ENCODE results near the gene HLA-DPB1. TPM values are rescaled to one million over a fixed set of nuclear protein-coding genes. Genes with fewer than 3 reads are reported as not detected.

The HLA-DPB1 gene
- total RNA-seq, 1 donor = 9.1 TPM

DNA sequence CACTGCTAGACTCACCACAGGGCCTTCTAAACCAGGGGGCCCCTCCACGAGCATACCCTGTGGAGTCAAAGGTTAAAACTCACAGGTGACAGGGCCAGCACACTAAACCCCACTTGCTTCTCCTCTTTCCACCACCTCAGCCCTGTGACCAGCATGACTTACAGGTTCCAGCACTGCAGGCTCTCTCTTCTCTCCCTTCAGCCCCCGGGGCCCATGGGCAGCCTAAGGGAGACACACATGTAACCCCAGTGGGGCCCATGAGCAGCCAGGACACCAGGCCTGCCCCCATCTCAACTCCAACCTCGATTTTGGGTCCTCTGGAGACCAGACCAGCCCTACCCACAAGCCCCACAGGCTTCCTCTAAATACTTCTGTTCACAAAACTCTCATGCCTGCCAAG is 28.0 kb downstream of the HLA-DPB1 start:
- TF ChIP-seq, protein P1, sequence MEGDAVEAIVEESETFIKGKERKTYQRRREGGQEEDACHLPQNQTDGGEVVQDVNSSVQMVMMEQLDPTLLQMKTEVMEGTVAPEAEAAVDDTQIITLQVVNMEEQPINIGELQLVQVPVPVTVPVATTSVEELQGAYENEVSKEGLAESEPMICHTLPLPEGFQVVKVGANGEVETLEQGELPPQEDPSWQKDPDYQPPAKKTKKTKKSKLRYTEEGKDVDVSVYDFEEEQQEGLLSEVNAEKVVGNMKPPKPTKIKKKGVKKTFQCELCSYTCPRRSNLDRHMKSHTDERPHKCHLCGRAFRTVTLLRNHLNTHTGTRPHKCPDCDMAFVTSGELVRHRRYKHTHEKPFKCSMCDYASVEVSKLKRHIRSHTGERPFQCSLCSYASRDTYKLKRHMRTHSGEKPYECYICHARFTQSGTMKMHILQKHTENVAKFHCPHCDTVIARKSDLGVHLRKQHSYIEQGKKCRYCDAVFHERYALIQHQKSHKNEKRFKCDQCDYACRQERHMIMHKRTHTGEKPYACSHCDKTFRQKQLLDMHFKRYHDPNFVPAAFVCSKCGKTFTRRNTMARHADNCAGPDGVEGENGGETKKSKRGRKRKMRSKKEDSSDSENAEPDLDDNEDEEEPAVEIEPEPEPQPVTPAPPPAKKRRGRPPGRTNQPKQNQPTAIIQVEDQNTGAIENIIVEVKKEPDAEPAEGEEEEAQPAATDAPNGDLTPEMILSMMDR (IDR thresholded peaks at IDR 0.05; ENCODE audit: insufficient read depth, low read depth, low read length) = no peak
- no peak overlapping the region for H3K4me3 ChIP-seq (ENCODE audit: low read depth, low read length)
- no peak for DNase-seq (ENCODE audit: low read depth)

DNA sequence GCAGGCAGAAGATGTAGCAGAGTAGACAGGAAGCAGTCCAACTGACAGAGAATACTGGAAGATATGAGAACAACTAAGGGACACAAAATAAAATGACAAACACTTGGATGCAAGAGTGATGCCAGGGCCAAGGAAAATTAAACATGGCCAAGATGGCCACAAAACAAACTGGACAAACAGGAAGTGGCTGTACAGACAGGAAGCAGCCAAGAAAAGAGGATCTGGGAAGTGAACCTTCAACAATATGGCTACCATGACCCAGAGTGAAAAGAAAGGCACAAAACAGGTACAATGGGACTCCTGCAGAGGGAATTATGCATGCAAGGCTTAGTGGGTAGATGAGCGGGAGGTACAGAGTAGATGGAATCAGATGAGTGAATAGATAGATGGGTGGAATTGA is 29.1 kb downstream of the HLA-DPB1 start:
- no peak for DNase-seq (ENCODE audit: low read depth)
- TF ChIP-seq, protein P1 (IDR thresholded peaks at IDR 0.05; ENCODE audit: insufficient read depth, low read depth, low read length) = no peak
- H3K4me3 ChIP-seq (ENCODE audit: low read depth, low read length) = no peak overlapping the region

DNA sequence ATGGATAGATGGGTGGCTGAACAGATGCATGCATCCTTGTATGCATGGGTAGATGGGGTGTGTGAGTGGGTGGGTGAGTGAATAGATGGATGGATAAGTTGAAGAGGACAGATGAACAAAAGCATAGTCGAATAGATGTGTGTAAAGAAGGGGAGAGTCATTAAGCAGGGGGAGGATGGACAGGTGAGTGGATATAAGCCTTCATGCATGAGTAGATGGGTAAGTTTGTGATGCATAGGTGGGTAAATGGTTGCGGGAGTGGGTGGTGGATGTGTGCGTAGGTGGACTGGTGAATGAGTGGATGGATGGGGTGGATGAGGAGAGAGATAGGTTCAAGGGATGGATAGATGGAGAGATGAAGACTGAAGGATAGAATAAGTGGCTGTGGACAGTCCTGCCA is 29.6 kb downstream of the HLA-DPB1 start:
- DNase-seq (ENCODE audit: low read depth) = no peak
- TF ChIP-seq, protein P1 (IDR thresholded peaks at IDR 0.05; ENCODE audit: insufficient read depth, low read depth, low read length) = no peak
- H3K4me3 ChIP-seq (ENCODE audit: low read depth, low read length) = no peak overlapping the region

DNA sequence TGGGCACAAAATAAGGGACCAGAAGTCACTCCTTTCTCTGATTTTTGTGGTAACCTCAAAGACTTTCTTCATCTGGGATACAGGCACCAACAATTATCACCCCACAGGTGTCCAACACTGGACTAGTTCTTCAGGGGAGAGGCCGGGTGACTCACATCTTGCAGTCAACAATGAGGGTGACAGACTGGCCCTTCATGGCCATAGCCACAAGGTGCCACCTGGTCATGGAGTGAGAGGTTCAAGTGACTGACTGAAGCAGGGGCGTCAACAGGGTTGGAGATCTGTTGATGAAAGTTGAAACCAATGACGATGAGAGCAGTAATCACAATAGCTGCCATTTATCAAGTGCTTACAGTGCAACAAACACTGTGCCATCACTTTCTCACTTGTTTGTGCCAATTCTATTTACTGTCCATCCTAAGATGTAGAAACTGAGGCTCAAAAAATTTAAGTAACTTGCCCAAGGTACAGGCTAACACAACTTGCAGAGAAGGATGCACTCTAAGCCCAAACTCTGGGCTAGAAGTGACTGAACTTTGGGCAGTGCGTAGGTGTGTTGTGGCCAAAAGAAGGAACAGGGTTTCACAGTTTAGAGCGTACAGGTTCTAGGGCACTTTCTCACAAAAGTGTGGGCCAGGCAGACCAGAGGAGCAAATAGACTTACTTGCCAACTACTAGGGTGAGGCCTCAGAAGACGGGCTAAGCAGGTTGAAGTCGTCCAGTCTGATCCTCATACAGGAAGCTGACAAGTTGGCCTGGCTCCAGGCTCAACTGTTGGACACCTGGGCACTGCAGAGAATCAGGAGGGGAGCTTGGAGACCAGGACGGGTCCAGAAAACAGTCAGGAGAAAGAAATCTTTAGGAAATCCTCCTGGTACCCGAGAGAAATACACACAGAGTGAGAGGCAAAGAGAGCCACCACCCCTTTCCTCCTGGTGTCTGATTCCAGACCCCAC is 30.4 kb downstream of the HLA-DPB1 start:
- TF ChIP-seq, protein P1 (IDR thresholded peaks at IDR 0.05; ENCODE audit: insufficient read depth, low read depth, low read length) = no peak
- DNase-seq (ENCODE audit: low read depth) = no peak
- H3K4me3 ChIP-seq (ENCODE audit: low read depth, low read length) = no peak overlapping the region

DNA sequence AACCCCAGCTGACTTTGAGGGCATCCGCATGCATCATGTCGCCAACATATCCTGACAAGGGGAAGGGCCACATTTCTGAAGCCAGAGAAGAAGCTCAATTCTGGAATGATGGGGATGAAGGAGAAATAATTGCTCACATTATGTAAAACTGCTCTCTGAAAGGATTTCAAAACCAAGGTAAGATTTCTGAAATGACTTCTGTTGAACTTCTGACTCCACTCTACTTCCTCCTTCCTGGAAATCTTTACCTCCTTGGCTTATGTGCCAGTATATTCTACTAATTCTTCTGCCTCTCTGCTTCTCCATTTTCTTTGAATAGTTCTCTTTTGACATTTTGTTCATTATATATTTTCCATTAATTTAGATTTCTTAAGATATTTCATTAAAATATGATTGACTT is 31.9 kb downstream of the HLA-DPB1 start:
- no peak for DNase-seq (ENCODE audit: low read depth)
- no peak overlapping the region for H3K4me3 ChIP-seq (ENCODE audit: low read depth, low read length)
- TF ChIP-seq, protein P1 (IDR thresholded peaks at IDR 0.05; ENCODE audit: insufficient read depth, low read depth, low read length) = no peak

DNA sequence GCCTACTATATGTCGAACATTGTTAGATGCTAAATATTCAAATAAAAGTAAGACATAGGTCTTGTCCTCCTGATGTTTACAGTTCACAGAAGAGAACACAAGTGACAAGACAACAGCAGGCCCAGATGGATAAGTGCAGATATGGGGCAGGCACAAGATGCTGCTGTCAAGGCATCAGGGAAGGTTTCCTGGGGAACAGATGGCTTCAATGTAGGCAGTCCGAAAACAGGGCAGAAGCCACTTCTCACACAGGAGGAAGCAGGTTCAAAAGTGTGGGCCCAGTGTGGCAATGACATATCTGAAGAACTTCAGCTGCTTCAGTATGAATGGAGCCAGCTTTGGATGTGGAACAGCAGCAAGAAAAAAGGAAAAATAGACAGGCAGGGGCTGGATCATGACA is 32.5 kb downstream of the HLA-DPB1 start:
- no peak for DNase-seq (ENCODE audit: low read depth)
- TF ChIP-seq, protein P1 (IDR thresholded peaks at IDR 0.05; ENCODE audit: insufficient read depth, low read depth, low read length) = no peak
- H3K4me3 ChIP-seq (ENCODE audit: low read depth, low read length) = no peak overlapping the region
